HG03565 (cell line): ENCODE data around the gene UGGT2.
"Not testable (repeated sequence)": the region's sequence is repeated elsewhere in the genome, so short reads cannot be mapped to it uniquely, and the experiment has no call there.

ENCODE experiments used
- ATAC-seq: cut with Tn5 transposase; IDR thresholded peaks from one replicate; pipeline ENCODE4 v1.9.1; 2021; ENCODE audit warnings: mild to moderate bottlenecking, moderate library complexity; ENCODE audit not compliant: unreplicated experiment

Gene UGGT2

GRCh38 chr13:95805921-95806320, 247.3 kb downstream of the UGGT2 start:
- ATAC-seq, result no peak

DNA sequence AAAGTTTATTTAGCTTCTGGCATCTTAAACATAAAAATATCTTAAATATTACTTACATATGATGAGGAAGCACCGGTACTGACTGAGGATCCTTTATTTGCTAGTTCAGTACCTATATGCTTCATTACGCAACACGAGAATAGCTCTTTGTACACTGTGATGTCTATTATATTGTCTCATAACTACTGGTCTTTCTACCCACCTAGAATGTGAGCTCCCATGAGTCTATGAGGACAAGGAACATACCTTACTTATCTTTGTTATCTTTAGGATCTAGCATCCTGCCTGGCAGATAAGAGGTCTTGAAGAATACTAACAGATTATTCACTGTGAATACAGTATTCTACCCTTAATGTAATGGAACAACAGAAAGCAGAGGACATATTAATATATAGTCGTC, 251.4 kb downstream of the UGGT2 start:
- ATAC-seq, result no peak

DNA sequence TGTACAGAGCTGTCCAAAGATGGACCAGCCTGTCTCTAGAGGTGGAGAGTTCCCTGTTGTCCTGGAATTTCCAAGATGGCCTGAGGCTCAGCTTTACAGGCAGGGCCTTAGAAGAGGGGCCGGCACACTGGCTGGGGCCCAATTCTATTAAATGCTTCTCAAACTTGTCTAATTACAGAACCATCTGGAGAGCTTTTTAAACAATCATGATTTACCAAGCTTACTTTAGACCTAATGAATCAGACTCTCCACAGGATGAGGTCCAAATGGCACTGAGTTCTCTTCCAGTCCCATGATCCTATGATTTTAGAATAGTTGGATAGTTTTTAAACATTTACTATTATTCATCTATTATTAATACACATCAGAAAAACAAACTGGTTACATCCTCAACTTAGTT, 252.8 kb downstream of the UGGT2 start:
- ATAC-seq, result no peak

DNA sequence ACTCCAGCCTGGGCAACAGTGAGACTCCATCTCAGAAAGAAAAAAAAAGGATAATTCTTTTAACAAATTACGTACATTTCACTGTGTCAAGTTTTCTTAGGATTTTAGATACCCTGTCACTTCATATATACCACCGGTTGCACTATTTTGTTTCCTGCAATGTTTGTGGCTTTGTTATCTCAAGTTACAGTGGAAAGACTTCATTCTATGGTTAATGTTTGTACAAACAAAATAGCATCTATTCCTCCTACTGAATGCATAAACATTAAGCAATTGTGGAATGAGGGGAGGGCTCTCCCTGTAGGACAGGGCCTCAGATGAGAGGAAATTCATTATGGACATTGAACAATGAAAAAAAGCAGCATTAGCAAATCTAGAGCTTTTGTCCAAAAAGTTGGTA, 256.2 kb downstream of the UGGT2 start:
- ATAC-seq, result no peak

DNA sequence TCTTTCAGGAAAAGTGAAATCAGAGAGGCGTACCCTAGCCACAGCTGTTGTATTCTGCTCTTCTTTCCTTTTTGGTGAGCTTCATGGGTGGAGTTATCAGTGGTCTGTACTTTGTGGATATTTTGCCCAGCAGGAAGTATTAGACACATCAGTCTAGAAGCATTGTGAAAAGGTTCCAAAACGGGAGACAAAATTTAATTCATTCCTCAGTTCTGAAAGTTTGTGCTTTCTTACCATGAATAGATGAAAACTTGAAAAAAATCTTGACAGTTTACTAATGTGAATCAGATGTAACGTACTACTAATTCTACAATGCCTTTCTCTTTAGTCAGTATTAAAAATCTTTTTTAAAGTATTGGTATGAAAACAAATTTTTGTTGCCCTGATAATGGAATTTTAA, 259.4 kb downstream of the UGGT2 start:
- no peak for ATAC-seq

DNA sequence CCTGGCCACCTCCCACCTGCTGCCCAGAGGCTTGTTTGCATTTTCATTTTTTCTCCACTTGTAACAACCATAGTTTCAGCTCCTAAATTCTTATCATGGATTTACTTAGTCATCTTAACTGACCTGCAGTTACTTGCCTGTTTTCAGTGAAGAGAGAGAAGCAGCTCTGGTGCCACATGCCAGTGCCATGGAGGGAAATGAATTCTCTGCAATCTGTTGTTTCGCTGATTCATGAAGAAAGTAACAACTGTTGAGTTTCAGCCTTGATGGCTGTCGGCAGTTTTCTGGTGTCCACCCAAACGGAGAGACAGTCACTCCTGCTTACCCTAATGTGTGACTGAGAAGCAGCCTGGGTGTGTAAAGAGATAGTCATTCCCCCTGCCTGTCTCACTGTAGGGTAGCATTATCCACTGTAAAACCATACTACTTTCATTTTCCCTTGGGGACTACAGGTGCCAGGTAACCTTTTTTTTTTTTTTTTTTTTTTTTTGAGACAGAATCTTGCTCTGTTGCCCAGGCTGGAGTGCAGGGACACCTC, 260.1 kb downstream of the UGGT2 start:
- no peak for ATAC-seq

GRCh38 chr13:95791084-95791722, 262.0 kb downstream of the UGGT2 start:
- no peak for ATAC-seq

DNA sequence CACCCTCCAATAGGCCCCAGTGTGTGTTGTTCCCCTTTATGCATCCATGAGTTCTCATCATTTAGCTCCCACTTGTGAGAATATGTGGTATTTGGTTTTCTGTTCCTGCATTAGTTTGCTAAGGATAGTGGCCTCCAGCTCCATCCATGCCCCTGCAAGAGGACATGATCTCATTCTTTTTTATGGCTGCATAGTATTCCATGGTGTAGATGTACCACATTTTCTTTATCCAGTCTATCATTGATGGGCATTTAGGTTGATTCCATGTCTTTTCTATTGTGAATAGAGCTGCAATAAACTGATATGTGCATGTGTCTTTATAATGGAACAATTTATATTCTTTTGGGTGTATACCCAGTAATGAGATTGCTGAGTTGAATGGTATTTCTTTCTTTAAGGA, 263.9 kb downstream of the UGGT2 start:
- ATAC-seq, result not testable (repeated sequence)

GRCh38 chr13:95788100-95788463, 265.1 kb downstream of the UGGT2 start:
- no peak for ATAC-seq

- ATAC-seq, result no peak
These were observed 265.7 kb downstream of the UGGT2 start for GRCh38 chr13:95787356-95788099.

DNA sequence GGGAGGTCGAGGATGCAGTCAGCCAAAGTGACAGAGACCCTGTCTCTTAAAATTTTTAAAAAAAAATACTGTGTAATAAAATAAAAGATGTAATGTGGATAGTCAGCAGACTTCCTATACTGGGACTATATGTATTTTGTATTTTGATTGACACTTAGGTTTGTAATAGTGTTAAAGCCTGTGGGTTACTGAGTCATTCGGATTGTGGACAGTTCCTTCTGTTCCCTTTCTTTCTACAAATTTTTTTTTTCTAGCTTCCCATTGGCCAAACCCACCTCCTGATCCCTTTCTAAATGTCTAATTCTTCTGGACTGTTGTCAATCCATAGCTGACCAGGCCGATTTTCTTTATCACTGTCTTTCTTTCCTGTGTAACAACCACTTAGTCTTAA, 268.3 kb downstream of the UGGT2 start:
- ATAC-seq, result no peak

DNA sequence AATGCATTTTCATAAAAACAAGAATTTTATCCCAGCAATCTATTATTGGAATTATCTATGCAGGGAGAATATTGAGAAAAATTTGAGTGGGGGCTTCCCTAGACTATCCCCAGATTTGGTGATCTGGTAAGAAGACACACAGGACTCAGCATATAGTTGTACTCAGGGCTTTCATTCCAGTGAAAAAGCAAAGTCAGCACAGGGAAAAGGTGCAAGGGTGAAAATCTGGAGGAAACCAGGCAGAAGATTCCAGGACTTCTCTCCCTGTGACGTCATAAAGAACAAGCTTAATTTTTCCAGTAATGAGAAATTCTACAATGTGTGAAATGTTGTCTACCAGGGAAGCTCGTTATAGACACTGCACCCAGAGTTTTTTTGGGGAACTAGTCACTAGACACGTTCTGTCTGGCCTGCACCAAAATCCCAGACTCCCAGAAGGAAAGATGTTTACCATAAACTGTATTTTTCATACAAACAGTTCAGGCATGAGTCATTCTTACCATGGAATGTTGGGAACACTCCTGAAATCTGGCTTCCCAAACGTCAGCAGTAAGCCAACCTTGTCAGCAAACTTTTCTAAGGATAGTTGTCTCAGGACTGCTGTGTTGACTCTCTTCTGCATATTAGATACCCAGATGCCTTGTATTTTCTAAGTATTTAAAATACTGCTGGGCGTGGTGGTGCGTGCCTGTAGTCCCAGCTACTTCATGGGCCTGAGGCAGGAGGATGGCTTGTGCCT, 268.9 kb downstream of the UGGT2 start:
- ATAC-seq, result no peak

DNA sequence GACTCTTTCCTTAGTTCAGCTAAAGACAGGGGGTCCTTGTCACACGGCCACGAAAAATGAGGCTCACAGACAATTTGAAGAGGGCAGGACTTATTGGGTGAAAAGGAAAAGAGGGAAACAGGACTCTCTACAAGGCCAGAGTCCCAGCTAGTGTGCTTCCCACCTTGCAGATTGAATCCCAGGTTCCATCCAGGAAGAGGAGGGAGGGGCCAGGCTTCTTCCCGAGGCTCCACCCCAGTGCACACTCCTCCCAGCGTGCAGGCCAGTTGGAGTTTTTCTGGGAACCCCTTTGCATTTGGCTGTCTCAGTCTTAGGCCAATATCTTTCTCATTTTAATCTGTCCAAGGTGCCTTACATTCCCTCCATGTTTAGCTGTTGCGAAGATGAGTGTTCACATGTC, 269.5 kb downstream of the UGGT2 start:
- ATAC-seq, result no peak

GRCh38 chr13:95781940-95782339, 271.3 kb downstream of the UGGT2 start:
- ATAC-seq, result not testable (repeated sequence)

GRCh38 chr13:95781016-95781415, 272.2 kb downstream of the UGGT2 start:
- no peak for ATAC-seq

DNA sequence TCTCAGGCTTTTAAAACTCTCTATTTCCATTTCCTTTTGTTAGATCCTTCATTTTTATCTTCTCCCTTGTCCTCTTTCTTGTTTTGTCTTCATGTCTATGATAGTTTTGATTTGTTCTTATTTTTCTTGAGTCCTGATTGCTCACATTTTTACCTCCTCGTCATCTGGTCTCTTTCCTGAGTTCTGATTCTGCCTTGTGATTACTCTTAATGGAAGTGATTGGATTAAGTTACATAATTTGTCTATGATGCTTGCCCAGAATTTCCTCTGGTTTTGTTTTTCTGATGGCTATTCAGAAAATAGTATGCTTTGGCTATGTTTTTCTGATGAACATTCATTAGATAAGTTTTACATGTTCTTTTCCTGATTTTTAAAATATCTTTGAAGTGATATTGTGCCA, 273.7 kb downstream of the UGGT2 start:
- no peak for ATAC-seq

DNA sequence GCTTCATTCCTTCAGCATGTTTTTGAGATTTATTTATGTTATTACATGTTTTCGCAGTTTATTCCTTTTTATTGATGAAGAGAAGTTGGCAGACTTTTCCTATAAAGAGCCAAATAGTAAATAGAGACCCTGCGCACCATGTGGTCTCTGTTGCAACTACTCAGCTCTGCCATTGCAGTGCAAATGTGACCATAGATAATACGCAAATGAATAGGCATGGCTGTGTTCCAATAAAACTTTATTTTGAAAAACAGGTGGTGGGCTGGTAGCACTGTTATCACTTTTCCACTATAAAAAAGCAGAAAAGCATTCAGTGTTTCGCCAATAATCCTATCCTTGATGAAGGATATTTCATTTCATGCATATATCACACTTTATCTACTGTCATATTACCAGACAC, 281.3 kb downstream of the UGGT2 start:
- no peak for ATAC-seq

DNA sequence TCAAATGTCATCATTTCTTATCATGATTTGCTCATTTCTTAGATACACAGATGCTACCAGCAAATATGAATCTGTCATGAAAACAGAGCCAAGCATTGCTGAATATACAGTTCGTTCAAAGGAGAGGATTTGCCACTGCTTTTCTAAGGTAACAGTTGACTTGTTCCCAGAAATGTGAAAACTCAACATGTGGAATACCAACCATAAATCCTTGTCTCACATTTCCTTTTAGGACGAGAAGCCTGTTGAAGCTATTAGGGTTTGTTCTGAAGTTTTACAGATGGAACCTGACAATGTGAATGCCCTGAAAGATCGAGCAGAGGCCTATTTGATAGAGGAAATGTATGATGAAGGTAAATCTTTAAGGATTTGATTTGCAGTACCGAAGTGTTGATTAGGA, 289.6 kb downstream of the UGGT2 start:
- ATAC-seq, result no peak

DNA sequence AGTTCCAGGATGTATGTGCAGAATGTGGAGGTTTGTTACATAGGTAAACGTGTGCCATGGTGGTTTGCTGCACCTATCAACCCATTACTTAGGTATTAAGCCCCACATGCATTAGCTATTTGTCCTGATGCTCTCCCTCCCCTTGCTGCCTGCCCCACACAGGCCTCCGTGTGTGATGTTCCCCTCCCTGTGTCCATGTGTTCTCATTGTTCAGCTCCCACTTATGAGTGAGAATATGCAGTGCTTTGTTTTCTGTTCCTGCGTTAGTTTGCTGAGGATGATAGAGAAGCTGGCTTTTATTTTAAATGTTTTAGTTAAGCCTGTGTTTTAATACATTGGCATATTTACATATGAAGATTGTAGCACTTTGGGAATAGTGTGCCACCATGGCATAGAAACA, 290.6 kb downstream of the UGGT2 start:
- not testable (repeated sequence) for ATAC-seq

DNA sequence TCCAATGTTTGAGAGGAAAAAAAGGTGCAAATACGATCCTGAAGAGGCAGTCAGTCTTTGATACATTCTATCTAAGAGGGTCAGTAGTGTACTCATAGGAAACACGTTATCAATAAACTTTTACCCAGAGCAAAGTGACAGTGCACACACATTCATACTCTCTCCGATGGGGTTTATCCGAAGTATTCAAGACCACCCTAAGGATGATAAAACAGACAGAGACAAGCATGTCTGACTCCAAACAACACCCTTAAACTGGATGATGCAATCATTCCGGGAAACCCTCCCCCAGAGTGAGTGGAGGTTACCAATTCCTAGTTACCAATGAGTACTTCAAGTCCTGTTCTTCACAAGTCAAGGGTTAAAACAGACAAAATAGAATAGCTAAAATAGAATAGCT, 297.1 kb downstream of the UGGT2 start:
- ATAC-seq, result no peak

DNA sequence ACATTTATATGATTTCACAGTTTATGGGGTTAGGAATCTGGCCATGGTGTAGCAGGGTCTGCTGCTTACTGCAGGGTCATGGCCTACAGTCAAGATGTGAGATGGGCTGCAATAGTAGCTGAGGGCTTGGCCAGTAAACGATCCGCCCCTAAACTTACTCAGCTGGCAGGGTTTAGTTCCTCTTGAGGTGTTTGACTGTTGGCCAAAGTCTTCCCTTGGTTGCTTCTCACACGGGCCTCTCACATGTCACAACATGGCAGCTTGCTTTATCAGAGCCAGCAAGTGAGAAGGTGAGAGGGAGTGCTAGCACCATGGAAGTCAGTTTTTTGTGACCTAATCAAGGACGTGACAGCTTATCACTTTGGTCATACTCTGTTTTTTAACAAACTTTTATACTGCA, 299.1 kb downstream of the UGGT2 start:
- no peak for ATAC-seq

- no peak for ATAC-seq
These were observed 300.5 kb downstream of the UGGT2 start for GRCh38 chr13:95752677-95753076.
